GM12873 (cell line): Measurements from ENCODE around the gene CEP112.

Experiments used
- TF ChIP-seq, protein P1 (sequence below): IDR thresholded peaks from 2 replicates; pipeline ENCODE4 v1.5.1; 2012; ENCODE audit warnings: low read depth, mild to moderate bottlenecking, moderate library complexity, low read length, control low read depth; ENCODE audit not compliant: insufficient read depth; ENCODE audit errors: missing control alignments

The CEP112 gene

DNA sequence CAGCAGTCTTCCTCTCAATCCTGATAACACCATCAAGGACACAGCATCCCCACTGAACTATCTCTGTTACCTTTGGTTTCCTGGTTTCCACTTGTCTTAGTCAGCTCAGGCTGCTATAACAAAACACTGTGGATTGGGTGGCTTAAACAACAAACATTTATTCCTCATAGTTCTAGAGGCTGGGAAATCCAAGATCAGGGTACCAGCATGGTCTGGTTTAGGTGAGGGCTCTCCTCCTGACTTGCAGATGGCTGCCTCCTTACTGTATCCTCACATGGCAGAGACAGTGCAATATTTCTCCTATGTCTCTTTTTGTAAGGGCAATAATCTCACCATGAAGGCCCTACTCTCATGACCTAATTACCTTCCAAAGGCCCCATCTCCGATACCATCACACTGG, 527.2 kb downstream of the CEP112 start:
- TF ChIP-seq, protein P1, sequence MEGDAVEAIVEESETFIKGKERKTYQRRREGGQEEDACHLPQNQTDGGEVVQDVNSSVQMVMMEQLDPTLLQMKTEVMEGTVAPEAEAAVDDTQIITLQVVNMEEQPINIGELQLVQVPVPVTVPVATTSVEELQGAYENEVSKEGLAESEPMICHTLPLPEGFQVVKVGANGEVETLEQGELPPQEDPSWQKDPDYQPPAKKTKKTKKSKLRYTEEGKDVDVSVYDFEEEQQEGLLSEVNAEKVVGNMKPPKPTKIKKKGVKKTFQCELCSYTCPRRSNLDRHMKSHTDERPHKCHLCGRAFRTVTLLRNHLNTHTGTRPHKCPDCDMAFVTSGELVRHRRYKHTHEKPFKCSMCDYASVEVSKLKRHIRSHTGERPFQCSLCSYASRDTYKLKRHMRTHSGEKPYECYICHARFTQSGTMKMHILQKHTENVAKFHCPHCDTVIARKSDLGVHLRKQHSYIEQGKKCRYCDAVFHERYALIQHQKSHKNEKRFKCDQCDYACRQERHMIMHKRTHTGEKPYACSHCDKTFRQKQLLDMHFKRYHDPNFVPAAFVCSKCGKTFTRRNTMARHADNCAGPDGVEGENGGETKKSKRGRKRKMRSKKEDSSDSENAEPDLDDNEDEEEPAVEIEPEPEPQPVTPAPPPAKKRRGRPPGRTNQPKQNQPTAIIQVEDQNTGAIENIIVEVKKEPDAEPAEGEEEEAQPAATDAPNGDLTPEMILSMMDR: no peak

DNA sequence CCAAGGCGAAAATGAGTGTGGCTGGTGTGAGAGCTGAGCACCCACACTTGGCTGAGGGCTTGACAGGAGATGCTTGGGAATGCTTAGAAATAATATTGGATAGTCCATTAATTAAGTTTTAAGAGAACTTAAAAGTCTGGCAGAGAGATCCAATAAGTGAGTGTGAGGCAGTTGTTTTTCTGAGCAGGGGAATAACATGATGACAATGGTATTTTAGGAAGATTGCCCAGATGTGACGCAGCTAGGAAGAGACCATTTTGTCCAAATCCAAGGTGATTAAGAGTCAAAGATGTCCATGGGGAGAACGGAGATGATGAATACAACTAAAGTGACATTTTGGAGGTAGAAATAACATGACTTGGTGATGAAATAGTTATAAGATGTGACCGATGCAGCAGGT, 527.7 kb downstream of the CEP112 start:
- TF ChIP-seq, protein P1: no peak

DNA sequence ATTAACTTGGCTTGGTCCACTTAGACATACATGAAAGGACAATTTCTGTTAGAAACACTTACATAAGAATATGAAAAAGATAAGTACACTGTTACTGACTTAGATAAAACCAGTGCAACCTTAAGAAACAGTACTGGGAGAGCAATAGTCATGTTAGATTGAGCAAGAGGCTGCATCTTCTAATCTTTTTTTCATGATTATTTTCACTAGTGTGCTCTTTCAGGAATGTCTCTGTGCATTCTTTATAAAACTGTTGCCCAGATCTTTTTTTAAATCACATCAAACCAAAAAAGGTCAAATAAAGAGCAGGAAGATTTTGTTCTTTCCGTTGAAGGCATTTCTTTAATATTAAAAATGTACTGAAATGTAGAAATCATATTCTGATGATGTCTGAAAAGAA, 529.7 kb downstream of the CEP112 start:
- TF ChIP-seq, protein P1: no peak

DNA sequence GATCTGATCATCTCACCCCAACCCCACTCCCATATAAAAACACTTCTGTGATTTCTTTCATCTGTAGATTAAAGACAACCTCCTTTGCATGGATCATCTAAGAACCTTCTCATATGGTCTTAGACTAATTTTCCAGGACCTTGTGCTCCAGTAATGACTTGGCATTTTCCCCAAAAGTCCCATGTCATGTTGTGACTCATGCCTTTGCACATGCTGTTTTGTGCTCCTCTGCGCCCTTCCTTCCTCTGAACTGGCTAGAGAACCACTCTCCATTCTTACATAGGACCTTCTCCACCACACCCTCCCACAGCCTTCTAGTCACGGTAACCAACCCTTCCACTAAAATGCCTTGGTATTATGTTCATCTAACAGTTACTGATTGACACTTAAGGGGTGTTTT, 531.0 kb downstream of the CEP112 start:
- TF ChIP-seq, protein P1: no peak

DNA sequence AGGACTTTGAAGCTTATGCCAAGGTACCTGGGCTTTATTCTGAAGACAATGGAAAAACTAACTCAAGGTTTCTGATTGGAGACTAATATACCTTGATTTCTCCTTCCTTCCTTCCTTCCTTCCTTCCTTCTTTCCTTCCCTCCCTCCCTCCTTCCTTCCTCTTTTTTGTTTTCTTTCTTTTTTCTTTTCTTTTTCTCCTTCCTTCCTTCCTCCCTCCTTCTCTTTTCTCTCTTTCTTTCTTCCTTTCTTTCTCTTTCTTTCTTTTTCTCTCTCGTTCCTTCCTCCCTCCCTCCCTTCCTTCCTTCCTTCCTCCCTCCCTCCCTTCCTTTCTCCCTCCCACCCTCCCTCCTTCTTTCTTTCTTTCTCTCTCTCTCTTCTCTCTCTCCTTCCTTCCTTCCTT, 531.9 kb downstream of the CEP112 start:
- TF ChIP-seq, protein P1: no peak

DNA sequence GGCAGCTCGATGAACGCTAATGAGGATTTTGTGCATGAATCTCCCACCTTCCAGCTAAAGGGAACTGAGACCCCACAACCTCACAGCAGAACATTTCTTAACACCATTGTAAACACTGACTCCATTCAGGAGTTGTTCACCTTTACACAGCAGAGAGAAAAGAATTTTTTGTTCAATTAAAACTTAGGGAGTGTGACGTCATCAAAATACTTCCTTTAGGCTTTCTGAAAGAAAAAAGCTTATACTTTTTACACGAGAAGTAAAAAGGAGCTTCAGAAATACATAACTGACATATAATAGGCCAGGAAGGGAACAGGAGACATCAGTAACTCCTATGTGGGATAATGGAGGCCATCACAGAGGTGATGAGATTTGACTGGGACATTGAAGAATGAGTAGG, 532.4 kb downstream of the CEP112 start:
- TF ChIP-seq, protein P1: no peak

DNA sequence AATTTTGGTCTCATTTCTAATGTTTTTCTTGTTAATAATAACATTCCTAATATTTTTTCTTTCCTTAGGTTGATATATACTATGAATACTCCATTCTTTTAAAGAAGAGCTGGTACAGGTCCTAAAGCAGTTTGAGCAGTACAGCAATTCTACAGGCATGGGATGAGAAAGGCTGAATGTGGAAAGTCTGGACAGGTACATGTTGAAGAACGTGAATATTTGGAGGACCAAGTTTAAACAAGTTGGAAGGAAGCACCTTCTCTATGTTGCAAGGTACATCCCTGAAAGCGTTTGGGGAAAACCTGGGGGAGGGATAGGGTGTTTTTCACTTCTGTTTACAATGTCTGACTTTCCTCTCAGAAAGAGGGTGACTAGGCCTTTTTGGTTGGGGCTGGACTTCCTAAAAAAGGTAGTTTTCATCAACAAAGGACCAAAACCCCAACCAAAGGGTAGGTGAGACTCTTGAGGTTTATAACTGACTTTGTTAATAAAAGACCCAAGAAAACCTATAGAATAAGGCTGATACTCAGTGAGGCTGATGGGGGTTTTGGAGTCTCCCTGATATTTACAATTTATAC, 534.6 kb downstream of the CEP112 start:
- TF ChIP-seq, protein P1: no peak
